ENCODE data around the gene RPS6KB1. TPM values are rescaled to one million over a fixed set of nuclear protein-coding genes. Genes with fewer than 3 reads are reported as not detected.
"Not testable (repeated sequence)": the region's sequence is repeated elsewhere in the genome, so short reads cannot be mapped to it uniquely, and the experiment has no call there.

Gene RPS6KB1
- total and polyA plus RNA-seq, 8 donors: 9.4 to 129 (median 38.1) TPM

- H3K27me3 ChIP-seq; H3K36me3 ChIP-seq; DNase-seq; H3K4me3 ChIP-seq; intact Hi-C loops (cut with DNase I; ENCODE audit: low total_unique reads); H3K27ac ChIP-seq; H3K4me1 ChIP-seq; H3K9me3 ChIP-seq: not testable (repeated sequence)
- 75 to 87% (median 84%) methylated on average over 2 to 3 of the region's 3 CpGs for WGBS, 5 donors
These were observed 103.7 kb downstream of the RPS6KB1 start for GRCh38 chr17:59996608-59997007.

Small RNA genes within 50 kb of the gene (small RNA-seq; reads per million reads assigned to genes)
- gene RNU6-450P (0 reads per million in 4 donors), gene RPS29P21 (0 reads per million in 4 donors)

Other genes with a start within 250 kb of the RPS6KB1 start
- gene PTRH2, start 185.7 kb upstream of the RPS6KB1 start, total RNA-seq: 100 to 1,000 TPM in 1 of 5 donors, 10 to 100 TPM in 3, 1 to 10 TPM in 1; 4.3 to 107 (median 14.1) TPM
- gene PTRH2, start 185.7 kb upstream of the RPS6KB1 start, polyA plus RNA-seq: 10 to 100 TPM; 20.2 to 38.0 (median 30.2) TPM
- 100 to 1,000 TPM; 107 to 562 (median 214) TPM for gene VMP1, start 185.5 kb upstream of the RPS6KB1 start, total RNA-seq
- 100 to 1,000 TPM in 1 of 3 donors, 10 to 100 TPM in 2; 24.4 to 160 (median 51.6) TPM for gene VMP1, start 185.5 kb upstream of the RPS6KB1 start, polyA plus RNA-seq
- gene TUBD1, start 178 bp upstream of the RPS6KB1 start, total RNA-seq: 10 to 100 TPM in 4 of 5 donors, not detected in 1; 10.1 to 28.6 (median 15.1) TPM
- 10 to 100 TPM in 1 of 3 donors, 1 to 10 TPM in 2; 5.9 to 15.3 (median 7.5) TPM for gene TUBD1, start 178 bp upstream of the RPS6KB1 start, polyA plus RNA-seq
- gene RNFT1, start 71.6 kb downstream of the RPS6KB1 start, total RNA-seq: 10 to 100 TPM in 3 of 5 donors, 1 to 10 TPM in 2; 3.2 to 27.7 (median 14.7) TPM
- 10 to 100 TPM in 1 of 3 donors, 1 to 10 TPM in 2; 5.3 to 11.3 (median 6.5) TPM for gene RNFT1, start 71.6 kb downstream of the RPS6KB1 start, polyA plus RNA-seq
- 10 to 100 TPM in 3 of 5 donors, 1 to 10 TPM in 2; 4.1 to 58.2 (median 11.7) TPM for gene HEATR6, start 185.8 kb downstream of the RPS6KB1 start, total RNA-seq
- 1 to 10 TPM; 2.1 to 7.6 (median 2.7) TPM for gene HEATR6, start 185.8 kb downstream of the RPS6KB1 start, polyA plus RNA-seq

All from stomach (tissue), 9 donors.